HFF-Myc (cell line): ENCODE data around the gene PPP6R2.
A peak's percentile ranks its signal among the peaks of the same experiment; 100 is the strongest.

ENCODE experiments used
- DNase-seq: peaks from one replicate; pipeline ENCODE4 v3.0.0-alpha.2; 2011; ENCODE audit warnings: low read depth; ENCODE audit errors: extremely low read depth
- H3K4me3 ChIP-seq: replicated peaks from 2 replicates; pipeline ENCODE4 v1.5.1; 2011; ENCODE audit warnings: low read depth, mild to moderate bottlenecking, control low read depth, low read length
- CTCF ChIP-seq: IDR thresholded peaks from 2 replicates; pipeline ENCODE4 v1.5.1; 2012; ENCODE audit warnings: mild to moderate bottlenecking, low read depth, low read length, control low read depth; ENCODE audit errors: missing control alignments

PPP6R2 gene

GRCh38 chr22:50482107-50483074 is 139.3 kb downstream of the PPP6R2 start:
- peak overlapping the region; percentile 25 for H3K4me3 ChIP-seq
- no peak for TF ChIP-seq CTCF

GRCh38 chr22:50483106-50483505 is 140.0 kb downstream of the PPP6R2 start:
- no peak overlapping the region for H3K4me3 ChIP-seq
- DNase-seq, result no peak
- TF ChIP-seq CTCF, result no peak

More at GRCh38 chr22:50482107-50483074, 139.3 kb downstream of the PPP6R2 start:
- DNase-seq, result no peak

GRCh38 chr22:50483556-50483955 is 140.4 kb downstream of the PPP6R2 start:
- no peak for DNase-seq
- no peak for TF ChIP-seq CTCF
- H3K4me3 ChIP-seq, result no peak overlapping the region

GRCh38 chr22:50483977-50484853 is 141.1 kb downstream of the PPP6R2 start:
- no peak for DNase-seq
- no peak for TF ChIP-seq CTCF
- H3K4me3 ChIP-seq, result no peak overlapping the region

- TF ChIP-seq CTCF, result no peak
- H3K4me3 ChIP-seq, result no peak overlapping the region
- DNase-seq, result no peak
These were observed 142.3 kb downstream of the PPP6R2 start for GRCh38 chr22:50485221-50486131.
